Posterior vena cava (tissue), 2 donors: Measurements from ENCODE around the gene KRT81. TPM values are rescaled to one million over a fixed set of nuclear protein-coding genes. Genes with fewer than 3 reads are reported as not detected.
A peak's percentile ranks its signal among the peaks of the same experiment; 100 is the strongest.
"Not testable (repeated sequence)": the region's sequence is repeated elsewhere in the genome, so short reads cannot be mapped to it uniquely, and the experiment has no call there.

Experiments
- DNase-seq: peaks from one replicate; pipeline ENCODE4 v3.0.0-alpha.2; 2020; ENCODE audit warnings: low spot score
- intact Hi-C, 2 donors: fragments of 100-400 bp; cut with DNase I; formaldehyde crosslinking; loops; one replicate each; pipeline versions ENCODE4 v1.14.1 to v1.14.2; 2022 to 2023
- total RNA-seq, 2 donors: library from RNA; stranded (reverse); fragmentation: NEBNext Ultra II Directional; extraction: Animal tissue kit (Norgen Biotek cat#: 25700); gene quantifications; one replicate each; pipeline ENCODE4 v1.2.1, GENCODE V29; 2021
- donor health status: DM: yes; HTN: yes; CAD: no.
- donor health status: DM: yes; HTN: yes; CAD: no.

The KRT81 gene
- total RNA-seq, 2 donors from 2014 or later = not detected

GRCh38 chr12:52247622-52248540 is 43.5 kb downstream of the KRT81 start:
- DNase-seq = no peak
- intact Hi-C loops = no loop called here

- intact Hi-C loops = no loop called here
- DNase-seq = no peak
These were observed 44.4 kb downstream of the KRT81 start for GRCh38 chr12:52246720-52247621.

- intact Hi-C loops = no loop called here
- DNase-seq = no peak
These were observed 45.3 kb downstream of the KRT81 start for GRCh38 chr12:52245962-52246569.

GRCh38 chr12:52245259-52245961 is 45.9 kb downstream of the KRT81 start:
- intact Hi-C loops = no loop called here

GRCh38 chr12:52244615-52244994 is 46.7 kb downstream of the KRT81 start:
- no peak for DNase-seq
- intact Hi-C loops = no loop called here

More at GRCh38 chr12:52245259-52245961, 45.9 kb downstream of the KRT81 start:
- DNase-seq = no peak

- peak; percentile 93 for DNase-seq
- intact Hi-C loops = no loop called here
These were observed 47.3 kb downstream of the KRT81 start for GRCh38 chr12:52243856-52244614.

GRCh38 chr12:52243259-52243855 is 48.0 kb downstream of the KRT81 start:
- DNase-seq = no peak
- intact Hi-C loops = no loop called here

- no peak for DNase-seq
- intact Hi-C loops = no loop called here
These were observed 48.7 kb downstream of the KRT81 start for GRCh38 chr12:52242442-52243258.

- DNase-seq = no peak
- intact Hi-C loops = no loop called here
These were observed 50.0 kb downstream of the KRT81 start for GRCh38 chr12:52241205-52241842.

GRCh38 chr12:52240247-52240646 is 51.1 kb downstream of the KRT81 start:
- DNase-seq, intact Hi-C loops: not testable (repeated sequence)

GRCh38 chr12:52239767-52240166 is 51.6 kb downstream of the KRT81 start:
- intact Hi-C loops = no loop called here

GRCh38 chr12:52238916-52239646 is 52.3 kb downstream of the KRT81 start:
- no peak for DNase-seq
- intact Hi-C loops = no loop called here

More at GRCh38 chr12:52239767-52240166, 51.6 kb downstream of the KRT81 start:
- no peak for DNase-seq

- no peak for DNase-seq
- intact Hi-C loops = no loop called here
These were observed 53.0 kb downstream of the KRT81 start for GRCh38 chr12:52238207-52238840.

GRCh38 chr12:52236386-52237050 is 54.8 kb downstream of the KRT81 start:
- no peak for DNase-seq
- intact Hi-C loops = no loop called here
